Natural killer cell (primary cell): ENCODE results near the gene CCDC88C. TPM values are rescaled to one million over a fixed set of nuclear protein-coding genes. Genes with fewer than 3 reads are reported as not detected.
A peak's percentile ranks its signal among the peaks of the same experiment; 100 is the strongest.

Source experiments
- ATAC-seq, 3 donors: fragments of 150-1000 bp in 2 of 3; fragments of 200-7000 bp in 1 of 3; cut with Tn5 transposase; 1 replicate in 1 of 3; 2 replicates in 2 of 3; pipeline ENCODE4 v1.10.0; 2021; ENCODE audit warnings: mild to moderate bottlenecking in 2 of 3, moderate library complexity in 2 of 3
- DNase-seq, 2 donors: peaks; one replicate each; pipeline versions ENCODE4 v3.0.0 to v3.0.0-alpha.2; 2013 to 2021; ENCODE audit warnings: mixed read lengths in 1 of 2
- H3K27ac ChIP-seq: one replicate; pipeline ENCODE4 v1.5.1; 2013; ENCODE audit warnings: mild to moderate bottlenecking, low read length
- H3K27me3 ChIP-seq: one replicate; pipeline ENCODE4 v1.6.1; 2013; ENCODE audit warnings: low read length; ENCODE audit not compliant: control insufficient read depth, insufficient read depth
- H3K36me3 ChIP-seq: one replicate; pipeline ENCODE4 v1.6.1; 2013; ENCODE audit warnings: low read length; ENCODE audit not compliant: control insufficient read depth, insufficient read depth
- H3K4me1 ChIP-seq: one replicate; pipeline ENCODE4 v1.6.1; 2013; ENCODE audit warnings: low read length; ENCODE audit not compliant: control insufficient read depth, insufficient read depth
- H3K4me3 ChIP-seq: one replicate; pipeline ENCODE4 v1.5.1; 2013; ENCODE audit warnings: low read length
- H3K9me3 ChIP-seq: one replicate; pipeline ENCODE4 v1.6.1; 2013; ENCODE audit warnings: low read length; ENCODE audit not compliant: control insufficient read depth, insufficient read depth
- H3K27ac Mint-ChIP-seq, 2 donors: one replicate each; pipeline ENCODE4 v1.8.0; 2022; ENCODE audit warnings: mild to moderate bottlenecking in 2 of 2, mixed read lengths in 2 of 2, moderate library complexity in 1 of 2
- H3K27me3 Mint-ChIP-seq, 2 donors: one replicate each; pipeline ENCODE4 v1.8.0; 2022; ENCODE audit warnings: low read depth in 2 of 2, mixed read lengths in 2 of 2
- H3K36me3 Mint-ChIP-seq: one replicate; pipeline ENCODE4 v1.8.0; 2022; ENCODE audit warnings: mixed read lengths
- H3K4me1 Mint-ChIP-seq, 2 donors: one replicate each; pipeline ENCODE4 v1.8.0; 2022; ENCODE audit warnings: mixed read lengths in 2 of 2
- H3K4me3 Mint-ChIP-seq: one replicate; pipeline ENCODE4 v1.8.0; 2022; ENCODE audit warnings: mild to moderate bottlenecking, moderate library complexity, mixed read lengths
- H3K9me3 Mint-ChIP-seq, 2 donors: one replicate each; pipeline ENCODE4 v1.8.0; 2022; ENCODE audit warnings: mixed read lengths in 2 of 2
- CTCF ChIP-seq: fragments of 200-600 bp; IDR thresholded peaks from one replicate; pipeline ENCODE4 v1.8.0; 2022; ENCODE audit warnings: antibody characterized with exemption
- WGBS: methylation state at CpG from one replicate; pipeline ENCODE4 v1.1.7; 2013; ENCODE audit warnings: missing lambda C conversion rate; ENCODE audit not compliant: insufficient coverage; 5-methylcytosine and 5-hydroxymethylcytosine counted together
- intact Hi-C: fragments of 100-400 bp; cut with micrococcal nuclease; formaldehyde crosslinking; loops from one replicate; pipeline ENCODE4 v1.14.2; 2022
- total RNA-seq, 4 donors: library from RNA; stranded (reverse); fragments of 120-200 nt in 1 of 4; gene quantifications; one replicate each; pipeline versions ENCODE4 v1.2.3 to v1.2.4, GENCODE V29; 2013 to 2022

The CCDC88C gene
- total RNA-seq, 3 donors from 2014 or later (not counting 1 experiment from before 2014, with no cell fraction given) = 432 to 516 (median 438) TPM

- Mint-ChIP-seq H3K27me3 (no peaks in the 10 kb centered on the region), H3K4me1 (peaks cover 71 to 88% of the 10 kb centered on the region in 2 donors), H3K27ac (peak overlapping the region; percentile 98 to 100), H3K9me3 (peaks cover 0 to 2% of the 10 kb centered on the region in 2 donors), H3K36me3 (no peaks in the 10 kb centered on the region), H3K4me3 (peak overlapping the region; percentile 81)
- Histone ChIP-seq H3K36me3 (peaks cover 25% of the 10 kb centered on the region), H3K4me1 (peaks cover 85% of the 10 kb centered on the region), H3K9me3 (no peaks in the 10 kb centered on the region), H3K27me3 (no peaks in the 10 kb centered on the region), H3K27ac (peak overlapping the region; percentile 90), H3K4me3 (no peak overlapping the region)
- peak in 1 of 2 donors; percentile 57 for DNase-seq
- 20% methylated on average over 3 of the region's 3 CpGs for WGBS
- TF ChIP-seq CTCF = no peak
- no peak for ATAC-seq
- intact Hi-C loops = no loop called here
Observed at GRCh38 chr14:91231446-91231845, 186.2 kb downstream of the CCDC88C start.

GRCh38 chr14:91230397-91231035 is 187.1 kb downstream of the CCDC88C start:
- no peaks in the 10 kb centered on the region for H3K27me3 ChIP-seq

GRCh38 chr14:91229743-91230200 is 187.8 kb downstream of the CCDC88C start:
- peak; percentile 23 to 66 (median 59) for ATAC-seq
- intact Hi-C loops = loop anchor here (2.0 to 5.0 kb wide), 6 partner anchors 31 to 637 kb away; partner anchors contain the start of genes CCDC88C, RPS6KA5 and TC2N
- DNase-seq = peak; percentile 72 to 91
- peak overlapping the region; percentile 81 for H3K4me3 Mint-ChIP-seq
- H3K4me3 ChIP-seq = no peak overlapping the region
- H3K27me3 Mint-ChIP-seq = no peaks in the 10 kb centered on the region
- H3K27ac ChIP-seq = peak overlapping the region; percentile 90
- H3K4me1 Mint-ChIP-seq = peaks cover 85 to 91% of the 10 kb centered on the region in 2 donors
- peak overlapping the region; percentile 98 to 100 for H3K27ac Mint-ChIP-seq
- peaks cover 15% of the 10 kb centered on the region for H3K36me3 ChIP-seq
- WGBS = 0% methylated on average over 5 of the region's 6 CpGs
- H3K36me3 Mint-ChIP-seq = no peaks in the 10 kb centered on the region
- H3K27me3 ChIP-seq = no peaks in the 10 kb centered on the region
- no peak for TF ChIP-seq CTCF
- H3K4me1 ChIP-seq = peaks cover 98% of the 10 kb centered on the region
- H3K9me3 Mint-ChIP-seq = peaks cover 0 to 2% of the 10 kb centered on the region in 2 donors
- no peaks in the 10 kb centered on the region for H3K9me3 ChIP-seq

More at GRCh38 chr14:91230397-91231035, 187.1 kb downstream of the CCDC88C start:
- intact Hi-C loops = no loop called here
- H3K9me3 ChIP-seq = no peaks in the 10 kb centered on the region
- peak overlapping the region; percentile 81 for H3K4me3 Mint-ChIP-seq
- peaks cover 0 to 2% of the 10 kb centered on the region in 2 donors for H3K9me3 Mint-ChIP-seq
- peaks cover 80 to 90% of the 10 kb centered on the region in 2 donors for H3K4me1 Mint-ChIP-seq
- no peaks in the 10 kb centered on the region for H3K27me3 Mint-ChIP-seq
- peak overlapping the region; percentile 90 for H3K27ac ChIP-seq
- no peak for ATAC-seq
- H3K4me3 ChIP-seq = no peak overlapping the region
- WGBS = 55% methylated on average over 4 of the region's 4 CpGs
- DNase-seq = peak in 1 of 2 donors; percentile 52
- peaks cover 92% of the 10 kb centered on the region for H3K4me1 ChIP-seq
- peaks cover 17% of the 10 kb centered on the region for H3K36me3 ChIP-seq
- peak overlapping the region; percentile 98 to 100 for H3K27ac Mint-ChIP-seq
- TF ChIP-seq CTCF = no peak
- H3K36me3 Mint-ChIP-seq = no peaks in the 10 kb centered on the region
